GM12875 (cell line): ENCODE data around the gene SYCP2.

Experiments
- H3K4me3 ChIP-seq: one replicate; pipeline ENCODE4 v1.5.1; 2011; ENCODE audit warnings: low read depth, low read length, control low read depth
- TF ChIP-seq, protein P1 (sequence below): IDR thresholded peaks from 2 replicates; pipeline ENCODE4 v1.5.1; 2011; ENCODE audit warnings: low read depth, mild to moderate bottlenecking, control low read depth, inconsistent platforms, low read length, moderate library complexity, borderline replicate concordance; ENCODE audit not compliant: insufficient read depth

SYCP2 gene

GRCh38 chr20:59817846-59818615 is 115.4 kb downstream of the SYCP2 start:
- no peak overlapping the region for H3K4me3 ChIP-seq

GRCh38 chr20:59817406-59817805 is 116.0 kb downstream of the SYCP2 start:
- H3K4me3 ChIP-seq = no peak overlapping the region
- TF ChIP-seq, protein P1, sequence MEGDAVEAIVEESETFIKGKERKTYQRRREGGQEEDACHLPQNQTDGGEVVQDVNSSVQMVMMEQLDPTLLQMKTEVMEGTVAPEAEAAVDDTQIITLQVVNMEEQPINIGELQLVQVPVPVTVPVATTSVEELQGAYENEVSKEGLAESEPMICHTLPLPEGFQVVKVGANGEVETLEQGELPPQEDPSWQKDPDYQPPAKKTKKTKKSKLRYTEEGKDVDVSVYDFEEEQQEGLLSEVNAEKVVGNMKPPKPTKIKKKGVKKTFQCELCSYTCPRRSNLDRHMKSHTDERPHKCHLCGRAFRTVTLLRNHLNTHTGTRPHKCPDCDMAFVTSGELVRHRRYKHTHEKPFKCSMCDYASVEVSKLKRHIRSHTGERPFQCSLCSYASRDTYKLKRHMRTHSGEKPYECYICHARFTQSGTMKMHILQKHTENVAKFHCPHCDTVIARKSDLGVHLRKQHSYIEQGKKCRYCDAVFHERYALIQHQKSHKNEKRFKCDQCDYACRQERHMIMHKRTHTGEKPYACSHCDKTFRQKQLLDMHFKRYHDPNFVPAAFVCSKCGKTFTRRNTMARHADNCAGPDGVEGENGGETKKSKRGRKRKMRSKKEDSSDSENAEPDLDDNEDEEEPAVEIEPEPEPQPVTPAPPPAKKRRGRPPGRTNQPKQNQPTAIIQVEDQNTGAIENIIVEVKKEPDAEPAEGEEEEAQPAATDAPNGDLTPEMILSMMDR = no peak

More at GRCh38 chr20:59817846-59818615, 115.4 kb downstream of the SYCP2 start:
- TF ChIP-seq, protein P1 = no peak

GRCh38 chr20:59816146-59816738 is 117.2 kb downstream of the SYCP2 start:
- TF ChIP-seq, protein P1 = no peak
- no peak overlapping the region for H3K4me3 ChIP-seq

DNA sequence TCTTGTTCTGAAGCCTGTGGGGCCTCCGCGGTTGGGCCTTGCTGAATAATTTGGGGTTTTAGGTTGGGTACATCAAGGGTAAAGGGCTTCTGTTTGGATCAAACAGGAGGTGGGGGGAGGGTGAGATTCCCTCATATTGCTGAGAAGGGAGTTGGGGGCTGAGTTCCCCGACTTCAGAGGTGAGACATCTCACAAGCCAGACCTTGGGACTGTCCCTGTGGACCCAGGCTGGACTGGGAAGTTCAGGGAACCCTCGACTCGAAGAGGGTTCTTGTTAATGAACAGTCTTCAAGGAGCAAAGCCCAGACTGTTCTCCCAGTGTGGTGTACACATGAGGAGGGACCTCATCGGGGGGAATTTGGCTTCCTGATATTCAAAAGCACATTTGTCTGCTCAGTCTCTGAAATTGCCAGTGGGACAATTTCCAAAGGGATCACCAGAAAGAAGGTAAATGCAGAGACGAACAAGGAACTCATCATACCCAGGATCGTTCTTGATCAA is 118.5 kb downstream of the SYCP2 start:
- no peak overlapping the region for H3K4me3 ChIP-seq
- TF ChIP-seq, protein P1 = no peak

DNA sequence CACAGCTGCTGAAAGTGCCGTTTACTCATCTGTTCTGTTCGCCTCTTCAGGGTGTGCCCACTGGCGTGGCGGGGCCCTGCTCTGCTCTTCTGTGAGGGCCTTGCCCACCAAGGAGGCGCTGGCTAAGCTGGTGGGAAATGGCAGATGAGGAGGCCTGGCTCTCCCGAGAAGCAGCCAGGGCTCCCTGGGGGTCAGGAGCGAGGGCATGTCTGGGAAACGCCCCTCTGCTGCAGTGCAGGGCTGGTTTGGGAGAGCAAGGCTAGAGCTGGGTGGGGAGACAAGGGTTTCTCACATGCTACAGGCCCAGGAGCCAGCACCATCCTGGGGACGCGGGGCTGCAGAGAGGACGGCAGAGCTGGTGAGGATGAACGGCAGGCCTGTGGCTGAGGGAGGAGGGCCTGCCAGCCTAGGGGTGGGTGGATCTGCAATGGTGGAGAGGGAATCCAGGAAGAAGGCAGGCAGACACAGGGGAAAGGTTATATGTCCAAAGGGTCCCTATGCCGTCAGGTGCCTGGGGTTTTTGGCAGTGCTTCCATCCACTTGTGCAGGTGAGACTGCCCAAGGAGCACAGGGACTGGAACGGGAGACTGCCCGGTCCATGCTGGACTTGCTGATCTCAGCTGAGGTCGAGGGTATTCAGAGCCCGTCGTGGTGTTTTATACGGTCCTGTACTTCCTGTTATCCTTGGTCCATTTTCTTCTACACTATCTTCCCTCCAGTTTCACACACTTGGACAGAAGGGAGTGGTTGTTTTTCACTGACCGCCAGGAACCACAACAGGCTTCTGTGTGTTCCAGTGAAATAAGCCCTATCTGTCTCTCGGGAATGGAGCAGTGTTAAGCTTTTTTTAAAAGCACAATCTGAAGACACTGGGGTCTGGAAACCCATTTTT is 119.2 kb downstream of the SYCP2 start:
- TF ChIP-seq, protein P1 = no peak

More for the DNA sequence above, 119.2 kb downstream of the SYCP2 start:
- H3K4me3 ChIP-seq = no peak overlapping the region
